ENCODE measurements around the gene TJAP1.

DNA sequence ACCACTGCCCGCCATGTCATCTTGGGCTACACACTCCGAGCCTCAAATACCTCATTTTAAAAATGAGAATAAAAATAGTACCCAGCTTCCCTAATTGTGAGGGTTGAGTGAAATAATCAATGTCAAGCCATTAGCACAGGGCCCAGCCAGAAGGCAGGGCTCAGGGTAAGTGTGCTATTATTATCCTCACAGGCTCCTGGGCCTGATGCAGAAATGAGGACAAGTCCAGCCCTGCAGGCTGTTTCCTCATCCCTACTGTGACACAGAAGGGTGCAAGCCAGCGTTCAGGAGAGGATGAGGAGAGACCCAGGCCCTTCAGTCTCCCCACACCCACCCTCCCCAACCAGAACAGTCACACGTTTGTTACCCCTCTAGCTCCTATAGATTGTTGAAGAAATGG, 26.0 kb upstream of the TJAP1 start:
- TF ChIP-seq, protein P1, sequence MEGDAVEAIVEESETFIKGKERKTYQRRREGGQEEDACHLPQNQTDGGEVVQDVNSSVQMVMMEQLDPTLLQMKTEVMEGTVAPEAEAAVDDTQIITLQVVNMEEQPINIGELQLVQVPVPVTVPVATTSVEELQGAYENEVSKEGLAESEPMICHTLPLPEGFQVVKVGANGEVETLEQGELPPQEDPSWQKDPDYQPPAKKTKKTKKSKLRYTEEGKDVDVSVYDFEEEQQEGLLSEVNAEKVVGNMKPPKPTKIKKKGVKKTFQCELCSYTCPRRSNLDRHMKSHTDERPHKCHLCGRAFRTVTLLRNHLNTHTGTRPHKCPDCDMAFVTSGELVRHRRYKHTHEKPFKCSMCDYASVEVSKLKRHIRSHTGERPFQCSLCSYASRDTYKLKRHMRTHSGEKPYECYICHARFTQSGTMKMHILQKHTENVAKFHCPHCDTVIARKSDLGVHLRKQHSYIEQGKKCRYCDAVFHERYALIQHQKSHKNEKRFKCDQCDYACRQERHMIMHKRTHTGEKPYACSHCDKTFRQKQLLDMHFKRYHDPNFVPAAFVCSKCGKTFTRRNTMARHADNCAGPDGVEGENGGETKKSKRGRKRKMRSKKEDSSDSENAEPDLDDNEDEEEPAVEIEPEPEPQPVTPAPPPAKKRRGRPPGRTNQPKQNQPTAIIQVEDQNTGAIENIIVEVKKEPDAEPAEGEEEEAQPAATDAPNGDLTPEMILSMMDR (IDR thresholded peaks at IDR 0.05; ENCODE audit: low read length), result no peak
- no peak for TF ChIP-seq EZH2 (IDR thresholded peaks at IDR 0.05; ENCODE audit: borderline replicate concordance, low read length)

Measured in OCI-LY1 (cell line).